A549 (cell line): Measurements from ENCODE around the gene HDAC6. TPM values are rescaled to one million over a fixed set of nuclear protein-coding genes. Genes with fewer than 3 reads are reported as not detected.

ENCODE experiments used
- ATAC-seq, 2 experiments: fragments of 200-7000 bp in 1 of 2; fragments of >200 bp in 1 of 2; cut with Nextera tagmentation in 1 of 2; cut with Tn5 transposase in 1 of 2; 3 replicates each; pipeline versions ENCODE4 v1.8.0 to v1.9.1; 2018 to 2020; ENCODE audit warnings: mild to moderate bottlenecking in 1 of 2, moderate library complexity in 1 of 2
- CTCF ChIA-PET: fragments of 300-600 bp; sonication (Branson Sonifier 250); formaldehyde crosslinking; extraction: SDS; loops from one replicate; lab custom pipeline; 2021; ENCODE audit warnings: antibody characterized with exemption, inconsistent platforms; lab: Yijun Ruan, JAX
- POLR2A ChIA-PET: fragments of 350-600 bp; formaldehyde crosslinking; extraction: SDS; loops from one replicate; lab custom pipeline; 2021; ENCODE audit warnings: antibody characterized with exemption, inconsistent platforms; lab: Yijun Ruan, JAX
- DNase-seq, 2 experiments: peaks; one replicate each; pipeline versions ENCODE4 v3.0.0 to v3.0.0-alpha.2; 2011 to 2016; ENCODE audit warnings: low read depth in 1 of 2, low spot score in 1 of 2
- FAIRE-seq: peaks from 2 replicates; lab custom pipeline; 2011; peaks lifted over from hg19 to GRCh38; lab: Jason Lieb, UNC
- H3K27ac ChIP-seq, 2 experiments: fragments of >200 bp; sonication (Bioruptor Twin); formaldehyde crosslinking; 3 replicates each; pipeline ENCODE4 v1.5.1; 2016 to 2017
- H3K4me1 ChIP-seq: fragments of >200 bp; sonication (Bioruptor Twin); formaldehyde crosslinking; 3 replicates; pipeline ENCODE4 v1.6.1; 2016
- H3K4me2 ChIP-seq: fragments of >200 bp; sonication (Bioruptor Twin); formaldehyde crosslinking; 3 replicates; pipeline ENCODE4 v1.6.1; 2016
- H3K4me3 ChIP-seq: fragments of >200 bp; sonication (Bioruptor Twin); formaldehyde crosslinking; 3 replicates; pipeline ENCODE4 v1.5.1; 2016
- H3K9me3 ChIP-seq: fragments of >200 bp; sonication (Bioruptor Twin); formaldehyde crosslinking; 3 replicates; pipeline ENCODE4 v1.6.1; 2016
- CBX2 ChIP-seq: fragments of 200-600 bp; sonication (generic); IDR thresholded peaks from 2 replicates; pipeline ENCODE4 v1.6.1; 2016; ENCODE audit warnings: low read depth, mild to moderate bottlenecking, borderline replicate concordance
- CHD2 ChIP-seq: fragments of 150-350 bp; IDR thresholded peaks from 2 replicates; pipeline ENCODE4 v1.6.1; 2014; ENCODE audit warnings: low read length; ENCODE audit not compliant: partially characterized antibody
- EHF ChIP-seq: fragments of 250-450 bp; sonication (Bioruptor Pico); IDR thresholded peaks from 2 replicates; pipeline ENCODE4 v1.5.0; 2020; ENCODE audit warnings: mild to moderate bottlenecking
- ESRRA ChIP-seq: fragments of 150-350 bp; IDR thresholded peaks from 2 replicates; pipeline ENCODE4 v1.6.1; 2014; ENCODE audit warnings: mild to moderate bottlenecking, low read length, borderline replicate concordance
- FOSB ChIP-seq: fragments of 250-450 bp; sonication (Bioruptor Pico); IDR thresholded peaks from 2 replicates; pipeline ENCODE4 v1.5.0; 2020; ENCODE audit warnings: mild to moderate bottlenecking, moderate library complexity
- FOXS1 ChIP-seq: fragments of 250-450 bp; sonication (Bioruptor Pico); IDR thresholded peaks from 2 replicates; pipeline ENCODE4 v1.5.0; 2020; ENCODE audit warnings: mild to moderate bottlenecking, moderate library complexity
- GATA3 ChIP-seq: IDR thresholded peaks from 2 replicates; pipeline ENCODE4 v1.6.1; 2012; ENCODE audit warnings: borderline replicate concordance
- HEYL ChIP-seq: fragments of 250-450 bp; sonication (Bioruptor Pico); IDR thresholded peaks from 2 replicates; pipeline ENCODE4 v1.8.0; 2021; ENCODE audit warnings: mild to moderate bottlenecking, moderate library complexity
- HOXA7 ChIP-seq: fragments of 250-450 bp; sonication (Bioruptor Pico); IDR thresholded peaks from 2 replicates; pipeline ENCODE4 v1.5.0; 2020; ENCODE audit warnings: mild to moderate bottlenecking, moderate library complexity
- HOXB13 ChIP-seq: fragments of 250-450 bp; sonication (Bioruptor Pico); IDR thresholded peaks from 2 replicates; pipeline ENCODE4 v1.5.0; 2020; ENCODE audit warnings: low read depth, mild to moderate bottlenecking, moderate library complexity
- JUN ChIP-seq, 2 experiments: fragments of >200 bp; sonication (Bioruptor Twin); formaldehyde crosslinking; IDR thresholded peaks; 2 replicates in 1 of 2; 3 replicates in 1 of 2; pipeline ENCODE4 v1.6.1; 2016 to 2017
- JUNB ChIP-seq: fragments of >200 bp; sonication (Bioruptor Twin); formaldehyde crosslinking; IDR thresholded peaks from 2 replicates; pipeline ENCODE4 v1.6.1; 2016
- KDM5A ChIP-seq: fragments of 200-600 bp; sonication (generic); IDR thresholded peaks from 2 replicates; pipeline ENCODE4 v1.6.1; 2016; ENCODE audit warnings: antibody characterized with exemption, mild to moderate bottlenecking
- MAFK ChIP-seq: fragments of 450-650 bp; IDR thresholded peaks from 2 replicates; pipeline ENCODE4 v1.6.1; 2014; ENCODE audit not compliant: partially characterized antibody
- NR3C1 ChIP-seq: fragments of >200 bp; sonication (Bioruptor Twin); formaldehyde crosslinking; IDR thresholded peaks from 3 replicates; pipeline ENCODE4 v1.6.1; 2017
- POLR2AphosphoS2 ChIP-seq: conservative IDR thresholded peaks from 2 replicates; pipeline ENCODE4 v1.6.1; 2012; ENCODE audit warnings: low read length, improper control_type of control experiment, inconsistent platforms
- RAD21 ChIP-seq, 2 experiments: fragments of >200 bp in 1 of 2; sonication (Bioruptor Twin) in 1 of 2; formaldehyde crosslinking in 1 of 2; IDR thresholded peaks in 1 of 2; conservative IDR thresholded peaks in 1 of 2; 2 replicates in 1 of 2; 3 replicates in 1 of 2; pipeline ENCODE4 v1.6.1; 2012 to 2018; ENCODE audit warnings: inconsistent platforms in 1 of 2
- RCOR1 ChIP-seq: fragments of 150-350 bp; IDR thresholded peaks from 2 replicates; pipeline ENCODE4 v1.6.1; 2014; ENCODE audit warnings: antibody characterized with exemption, low read length, low read depth
- RFX5 ChIP-seq: fragments of 450-650 bp; IDR thresholded peaks from 2 replicates; pipeline ENCODE4 v1.7.1; 2014; ENCODE audit warnings: antibody characterized with exemption, mild to moderate bottlenecking, moderate library complexity
- SREBF2 ChIP-seq: fragments of 450-650 bp; IDR thresholded peaks from 2 replicates; pipeline ENCODE4 v1.6.1; 2014; ENCODE audit warnings: mild to moderate bottlenecking, moderate library complexity
- TFCP2L1 ChIP-seq: fragments of 250-450 bp; sonication (Bioruptor Pico); IDR thresholded peaks from 2 replicates; pipeline ENCODE4 v1.5.0; 2021; ENCODE audit warnings: mild to moderate bottlenecking
- ZNF302 ChIP-seq: fragments of 250-450 bp; sonication (Bioruptor Pico); IDR thresholded peaks from 2 replicates; pipeline ENCODE4 v1.9.0; 2021; ENCODE audit warnings: inconsistent platforms, mild to moderate bottlenecking, moderate library complexity
- ZSCAN20 ChIP-seq: fragments of 250-450 bp; sonication (Bioruptor Pico); IDR thresholded peaks from 2 replicates; pipeline ENCODE4 v1.8.0; 2022; ENCODE audit warnings: mild to moderate bottlenecking, moderate library complexity
- WGBS: methylation state at CpG from one replicate; pipeline ENCODE4 v1.1.6; 2017; ENCODE audit errors: missing lambda C conversion rate; 5-methylcytosine and 5-hydroxymethylcytosine counted together
- polyA plus RNA-seq, 4 experiments: library from polyadenylated mRNA; depleted of rRNA in 3 of 4; stranded (reverse); fragments of >200 nt; fragmentation: RNase III in 1 of 4; extraction: RNeasy Plus Mini Kit Qiagen cat#74134 plus additional on column Dnase treatment in 1 of 4; gene quantifications; 2 replicates in 3 of 4; 3 replicates in 1 of 4; pipeline ENCODE4 v1.2.3, GENCODE V29; 2011 to 2017
- TF ChIP-seq, protein P1 (sequence below): IDR thresholded peaks from 2 replicates; pipeline ENCODE4 v1.6.1; 2012
- TF ChIP-seq, protein P2 (sequence below): fragments of >200 bp; sonication (Bioruptor Twin); formaldehyde crosslinking; IDR thresholded peaks from 3 replicates; pipeline ENCODE4 v1.6.1; 2016
- TF ChIP-seq, protein P3 (sequence below): fragments of >200 bp; sonication (Bioruptor Twin); formaldehyde crosslinking; IDR thresholded peaks from 2 replicates; pipeline ENCODE4 v1.6.1; 2016

Gene HDAC6
- polyA plus RNA-seq, 2 of the 4 experiments (the other 2 are of a cell fraction): 50.6 to 52.1 TPM

DNA sequence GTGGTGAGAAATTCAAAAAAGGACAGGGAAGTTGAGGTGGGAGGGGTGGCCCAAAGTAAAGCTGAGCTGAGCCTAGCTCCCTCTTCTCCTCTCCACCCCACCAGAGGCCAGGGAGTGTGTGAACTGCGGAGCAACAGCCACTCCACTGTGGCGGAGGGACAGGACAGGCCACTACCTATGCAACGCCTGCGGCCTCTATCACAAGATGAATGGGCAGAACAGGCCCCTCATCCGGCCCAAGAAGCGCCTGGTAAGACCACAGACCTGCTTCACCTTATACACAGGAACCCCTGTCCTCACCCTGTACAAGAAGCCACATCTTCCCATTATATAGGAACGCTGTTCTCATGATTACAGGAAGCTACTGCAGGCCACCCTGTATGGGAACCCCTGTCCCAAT lies 9.6 kb upstream of the HDAC6 start:
- POLR2A ChIA-PET: no interaction called here
- H3K4me2 ChIP-seq: no peak overlapping the region
- H3K4me1 ChIP-seq: peaks cover 12% of the 10 kb centered on the region
- no peaks in the 10 kb centered on the region for H3K9me3 ChIP-seq
- CTCF ChIA-PET: interaction anchor here (0.6 to 1.3 kb wide), 2 partner anchors 42 to 76 kb away, joined by 3 to 4 read pairs; no protein-coding TSS in a partner anchor
- no peak overlapping the region for H3K27ac ChIP-seq
- FAIRE-seq (no peak), DNase-seq (no peak)
- 86% methylated on average over 6 of the region's 7 CpGs for WGBS
- TF ChIP-seq RAD21 (conservative IDR thresholded peaks at IDR 0.05 in 1 of 2, IDR thresholded peaks at IDR 0.05 in 1 of 2) (no peak), HEYL (no peak), ZSCAN20 (CRISPR knock-in tag) (no peak), KDM5A (no peak), ZNF302 (CRISPR knock-in tag) (no peak), CHD2 (no peak), FOXS1 (CRISPR knock-in tag) (no peak), RFX5 (no peak), MAFK (no peak), TFCP2L1 (CRISPR knock-in tag) (no peak), JUN (IDR thresholded peaks at IDR 0.05) (no peak), CBX2 (no peak), EHF (no peak), ESRRA (no peak), HOXA7 (CRISPR knock-in tag) (no peak), HOXB13 (CRISPR knock-in tag) (no peak), POLR2AphosphoS2 (no peak)
- TF ChIP-seq, protein P1, sequence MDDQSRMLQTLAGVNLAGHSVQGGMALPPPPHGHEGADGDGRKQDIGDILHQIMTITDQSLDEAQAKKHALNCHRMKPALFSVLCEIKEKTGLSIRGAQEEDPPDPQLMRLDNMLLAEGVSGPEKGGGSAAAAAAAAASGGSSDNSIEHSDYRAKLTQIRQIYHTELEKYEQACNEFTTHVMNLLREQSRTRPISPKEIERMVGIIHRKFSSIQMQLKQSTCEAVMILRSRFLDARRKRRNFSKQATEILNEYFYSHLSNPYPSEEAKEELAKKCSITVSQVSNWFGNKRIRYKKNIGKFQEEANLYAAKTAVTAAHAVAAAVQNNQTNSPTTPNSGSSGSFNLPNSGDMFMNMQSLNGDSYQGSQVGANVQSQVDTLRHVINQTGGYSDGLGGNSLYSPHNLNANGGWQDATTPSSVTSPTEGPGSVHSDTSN: no peak
- TF ChIP-seq, protein P2, sequence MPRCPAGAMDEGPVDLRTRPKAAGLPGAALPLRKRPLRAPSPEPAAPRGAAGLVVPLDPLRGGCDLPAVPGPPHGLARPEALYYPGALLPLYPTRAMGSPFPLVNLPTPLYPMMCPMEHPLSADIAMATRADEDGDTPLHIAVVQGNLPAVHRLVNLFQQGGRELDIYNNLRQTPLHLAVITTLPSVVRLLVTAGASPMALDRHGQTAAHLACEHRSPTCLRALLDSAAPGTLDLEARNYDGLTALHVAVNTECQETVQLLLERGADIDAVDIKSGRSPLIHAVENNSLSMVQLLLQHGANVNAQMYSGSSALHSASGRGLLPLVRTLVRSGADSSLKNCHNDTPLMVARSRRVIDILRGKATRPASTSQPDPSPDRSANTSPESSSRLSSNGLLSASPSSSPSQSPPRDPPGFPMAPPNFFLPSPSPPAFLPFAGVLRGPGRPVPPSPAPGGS: no peak
- TF ChIP-seq, all 56 proteins: peak for 0
- H3K4me3 ChIP-seq: no peak overlapping the region
- no peak; a peak in 1 of 6 replicates for ATAC-seq

DNA sequence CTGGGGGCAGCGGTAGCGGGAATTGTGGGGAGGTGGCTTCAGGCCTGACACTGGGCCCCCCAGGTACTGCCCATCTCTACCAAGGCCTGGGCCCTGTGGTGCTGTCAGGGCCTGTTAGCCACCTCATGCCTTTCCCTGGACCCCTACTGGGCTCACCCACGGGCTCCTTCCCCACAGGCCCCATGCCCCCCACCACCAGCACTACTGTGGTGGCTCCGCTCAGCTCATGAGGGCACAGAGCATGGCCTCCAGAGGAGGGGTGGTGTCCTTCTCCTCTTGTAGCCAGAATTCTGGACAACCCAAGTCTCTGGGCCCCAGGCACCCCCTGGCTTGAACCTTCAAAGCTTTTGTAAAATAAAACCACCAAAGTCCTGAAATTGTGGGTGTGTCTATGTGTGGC lies 7.9 kb upstream of the HDAC6 start:
- Histone ChIP-seq H3K4me3 (no peak overlapping the region), H3K4me2 (no peak overlapping the region)
- ChIA-PET POLR2A (no interaction called here), CTCF (no interaction called here)
- TF ChIP-seq CHD2 (no peak), POLR2AphosphoS2 (no peak), SREBF2 (no peak), RCOR1 (no peak)
- TF ChIP-seq, all 56 proteins: peak for 0
- DNase-seq (no peak), FAIRE-seq (no peak), ATAC-seq (no peak)
- Histone ChIP-seq H3K27ac (no peak overlapping the region), H3K9me3 (no peaks in the 10 kb centered on the region), H3K4me1 (peaks cover 12% of the 10 kb centered on the region)
- WGBS: 100% methylated on average over 2 of the region's 4 CpGs

DNA sequence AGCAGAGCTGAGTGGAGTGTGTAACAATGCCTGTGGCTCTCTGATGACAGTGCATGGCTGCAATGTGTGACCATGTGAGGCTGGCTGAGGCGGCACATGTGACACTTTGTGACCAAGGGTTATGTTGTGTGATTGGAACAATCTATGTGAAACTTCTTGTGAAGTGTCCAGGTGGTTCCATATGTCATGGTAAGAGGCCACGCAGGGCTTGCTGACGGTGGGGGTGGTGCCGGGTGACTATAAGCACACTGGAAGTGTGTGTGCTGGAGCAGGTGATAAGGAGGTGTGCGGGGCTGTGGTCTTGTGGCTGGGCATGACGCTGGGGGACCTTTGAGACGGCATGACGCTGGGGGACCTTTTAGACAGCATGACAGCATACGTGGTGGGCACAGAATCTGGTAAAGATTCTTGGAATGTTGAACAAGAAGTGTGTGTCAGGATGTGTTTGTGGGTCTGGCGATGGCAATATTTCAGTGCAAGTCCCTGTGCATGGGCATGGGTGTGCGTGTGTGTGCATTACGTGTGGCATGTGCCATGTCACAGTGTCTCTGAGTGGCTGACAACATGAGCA lies 7.4 kb upstream of the HDAC6 start:
- POLR2A ChIA-PET: no interaction called here
- Histone ChIP-seq H3K27ac (peak overlapping the region in 1 of 2 experiments; percentile 77; a peak in 3 of 6 replicates), H3K4me2 (no peak overlapping the region), H3K9me3 (no peaks in the 10 kb centered on the region), H3K4me3 (no peak overlapping the region), H3K4me1 (peaks cover 12% of the 10 kb centered on the region)
- no peak for FAIRE-seq
- no peak for DNase-seq
- CTCF ChIA-PET: interaction anchor here (1.0 kb wide), 1 partner anchor 146 kb away, joined by 4 read pairs; no protein-coding TSS in a partner anchor
- ATAC-seq: no peak
- WGBS: 91% methylated on average over 12 of the region's 12 CpGs
- TF ChIP-seq FOSB: no peak
- TF ChIP-seq, protein P3, sequence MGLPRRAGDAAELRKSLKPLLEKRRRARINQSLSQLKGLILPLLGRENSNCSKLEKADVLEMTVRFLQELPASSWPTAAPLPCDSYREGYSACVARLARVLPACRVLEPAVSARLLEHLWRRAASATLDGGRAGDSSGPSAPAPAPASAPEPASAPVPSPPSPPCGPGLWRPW: no peak
- TF ChIP-seq NR3C1: no peak
- no peak for TF ChIP-seq JUNB
- TF ChIP-seq GATA3: no peak
